GM23338 (cell line): ENCODE measurements around the gene CFAP299.

Source experiments
- CREB1 ChIP-seq: fragments of 250-450 bp; sonication (Bioruptor Pico); IDR thresholded peaks from 2 replicates; pipeline ENCODE4 v1.5.0; 2020; ENCODE audit warnings: low read depth, mild to moderate bottlenecking, moderate library complexity
- CTCF ChIP-seq, 2 experiments: fragments of 200-600 bp in 1 of 2; sonication (generic) in 1 of 2; conservative IDR thresholded peaks; 2 replicates each; pipeline versions ENCODE4 v1.5.1 to v1.6.1; 2016 to 2017; ENCODE audit warnings: antibody characterized with exemption in 2 of 2, low read depth in 2 of 2, mild to moderate bottlenecking in 2 of 2, moderate library complexity in 1 of 2
- EZH2 ChIP-seq: fragments of 200-600 bp; sonication (generic); IDR thresholded peaks from one replicate; pipeline ENCODE4 v1.8.0; 2017; ENCODE audit warnings: antibody characterized with exemption, mild to moderate bottlenecking, low read depth; ENCODE audit not compliant: unreplicated experiment
- EZH2phosphoT487 ChIP-seq: fragments of 200-600 bp; sonication (generic); IDR thresholded peaks from one replicate; pipeline ENCODE4 v1.8.1; 2018; ENCODE audit warnings: antibody characterized with exemption; ENCODE audit not compliant: unreplicated experiment
- JUNB ChIP-seq: IDR thresholded peaks from one replicate; pipeline ENCODE4 v1.6.1; 2016; ENCODE audit warnings: antibody characterized with exemption; ENCODE audit not compliant: unreplicated experiment
- POLR2AphosphoS5 ChIP-seq: IDR thresholded peaks from 2 replicates; pipeline ENCODE4 v1.6.1; 2016; ENCODE audit warnings: antibody characterized with exemption, low read depth
- REST ChIP-seq: IDR thresholded peaks from one replicate; pipeline ENCODE4 v1.6.1; 2018; ENCODE audit warnings: antibody characterized with exemption; ENCODE audit not compliant: unreplicated experiment
- ZNF114 ChIP-seq: fragments of 250-450 bp; sonication (Bioruptor Pico); IDR thresholded peaks from 2 replicates; pipeline ENCODE4 v1.5.0; 2020; ENCODE audit warnings: mild to moderate bottlenecking, moderate library complexity
- ZNF331 ChIP-seq: fragments of 250-450 bp; sonication (Bioruptor Pico); IDR thresholded peaks from 2 replicates; pipeline ENCODE4 v1.5.0; 2020; ENCODE audit warnings: low read depth, mild to moderate bottlenecking, moderate library complexity
- TF ChIP-seq, protein P1 (sequence below): IDR thresholded peaks from 2 replicates; pipeline ENCODE4 v1.6.1; 2016; ENCODE audit warnings: antibody characterized with exemption

DNA sequence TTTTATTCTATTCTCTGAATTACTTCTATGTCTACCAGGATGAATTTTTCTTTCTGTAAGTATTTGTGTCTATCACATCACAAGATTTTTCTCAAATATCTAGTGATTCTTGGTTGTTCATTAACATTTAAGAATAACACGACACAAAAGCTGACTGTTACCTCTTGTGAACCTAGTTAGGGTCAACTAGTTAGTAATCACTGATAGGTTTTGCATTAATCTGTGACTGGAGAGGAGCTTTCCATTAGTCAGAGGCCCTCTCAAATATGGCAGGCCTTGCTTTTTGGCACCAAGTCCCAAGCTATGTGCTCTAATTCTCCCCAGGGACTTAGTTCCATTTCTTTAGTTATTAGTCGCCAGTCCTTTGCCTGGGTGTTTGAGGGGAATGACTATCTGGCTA is 259.2 kb downstream of the CFAP299 start:
- no peak for TF ChIP-seq EZH2
- no peak for TF ChIP-seq EZH2phosphoT487
- TF ChIP-seq CTCF (conservative IDR thresholded peaks at IDR 0.05; ENCODE audit: low read depth in 2 of 2) = no peak
- no peak for TF ChIP-seq POLR2AphosphoS5
- TF ChIP-seq ZNF114 (CRISPR knock-in tag) = no peak
- TF ChIP-seq ZNF331 = no peak
- TF ChIP-seq, protein P1, sequence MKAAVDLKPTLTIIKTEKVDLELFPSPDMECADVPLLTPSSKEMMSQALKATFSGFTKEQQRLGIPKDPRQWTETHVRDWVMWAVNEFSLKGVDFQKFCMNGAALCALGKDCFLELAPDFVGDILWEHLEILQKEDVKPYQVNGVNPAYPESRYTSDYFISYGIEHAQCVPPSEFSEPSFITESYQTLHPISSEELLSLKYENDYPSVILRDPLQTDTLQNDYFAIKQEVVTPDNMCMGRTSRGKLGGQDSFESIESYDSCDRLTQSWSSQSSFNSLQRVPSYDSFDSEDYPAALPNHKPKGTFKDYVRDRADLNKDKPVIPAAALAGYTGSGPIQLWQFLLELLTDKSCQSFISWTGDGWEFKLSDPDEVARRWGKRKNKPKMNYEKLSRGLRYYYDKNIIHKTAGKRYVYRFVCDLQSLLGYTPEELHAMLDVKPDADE = no peak
- no peak for TF ChIP-seq REST
- TF ChIP-seq JUNB = no peak
- no peak for TF ChIP-seq CREB1
